HPDE6-E6E7 (cell line): Measurements from ENCODE around the gene SERGEF.

Experiments used
- DNase-seq: peaks from one replicate; pipeline ENCODE4 v3.0.0; 2011; ENCODE audit warnings: missing footprints; ENCODE audit errors: extremely low spot score

The SERGEF gene

GRCh38 chr11:17952487-17952886 lies 60.4 kb downstream of the SERGEF start:
- DNase-seq: no peak

- no peak for DNase-seq
These were observed 61.0 kb downstream of the SERGEF start for GRCh38 chr11:17951685-17952388.

- no peak for DNase-seq
These were observed 62.2 kb downstream of the SERGEF start for GRCh38 chr11:17950644-17951043.

GRCh38 chr11:17948296-17948695 lies 64.6 kb downstream of the SERGEF start:
- no peak for DNase-seq

GRCh38 chr11:17939542-17939941 lies 73.3 kb downstream of the SERGEF start:
- no peak for DNase-seq

GRCh38 chr11:17936790-17937189 lies 76.1 kb downstream of the SERGEF start:
- no peak for DNase-seq

- DNase-seq: no peak
These were observed 78.7 kb downstream of the SERGEF start for GRCh38 chr11:17934194-17934593.

GRCh38 chr11:17933708-17934107 lies 79.1 kb downstream of the SERGEF start:
- no peak for DNase-seq

- DNase-seq: no peak
These were observed 80.4 kb downstream of the SERGEF start for GRCh38 chr11:17932472-17932871.

- no peak for DNase-seq
These were observed 81.3 kb downstream of the SERGEF start for GRCh38 chr11:17931595-17931994.

GRCh38 chr11:17930544-17931125 lies 82.2 kb downstream of the SERGEF start:
- no peak for DNase-seq

- no peak for DNase-seq
These were observed 83.7 kb downstream of the SERGEF start for GRCh38 chr11:17929171-17929570.

- DNase-seq: no peak
These were observed 85.0 kb downstream of the SERGEF start for GRCh38 chr11:17927681-17928343.

GRCh38 chr11:17927041-17927440 lies 85.8 kb downstream of the SERGEF start:
- DNase-seq: no peak

- no peak for DNase-seq
These were observed 88.1 kb downstream of the SERGEF start for GRCh38 chr11:17924713-17925112.

- no peak for DNase-seq
These were observed 89.6 kb downstream of the SERGEF start for GRCh38 chr11:17923217-17923616.

- no peak for DNase-seq
These were observed 90.4 kb downstream of the SERGEF start for GRCh38 chr11:17922416-17922788.

- DNase-seq: no peak
These were observed 91.0 kb downstream of the SERGEF start for GRCh38 chr11:17921659-17922415.

- no peak for DNase-seq
These were observed 94.7 kb downstream of the SERGEF start for GRCh38 chr11:17918049-17918605.

GRCh38 chr11:17917556-17917955 lies 95.3 kb downstream of the SERGEF start:
- DNase-seq: no peak

GRCh38 chr11:17915500-17916143 lies 97.2 kb downstream of the SERGEF start:
- no peak for DNase-seq

- no peak for DNase-seq
These were observed 97.9 kb downstream of the SERGEF start for GRCh38 chr11:17914957-17915356.
